GM12878 (cell line): ENCODE data around the gene RBMS3. TPM values are rescaled to one million over a fixed set of nuclear protein-coding genes. Genes with fewer than 3 reads are reported as not detected.

Source experiments
- ATAC-seq: fragments of 200-7000 bp; cut with Tn5 transposase; 3 replicates; pipeline ENCODE4 v1.9.1; 2020; ENCODE audit warnings: mild to moderate bottlenecking, moderate library complexity
- BruUV-seq: library from RNA; stranded (reverse); fragments of 400-500 nt; replicated peaks from 2 replicates; lab custom pipeline; 2021; lab: Mats Ljungman, UMichigan
- CTCF ChIA-PET: fragments of 300-600 bp; sonication (Branson Sonifier 250); formaldehyde crosslinking; extraction: SDS; loops from one replicate; lab custom pipeline; 2021; ENCODE audit warnings: inconsistent platforms; lab: Yijun Ruan, JAX
- POLR2A ChIA-PET: fragments of 350-600 bp; formaldehyde crosslinking; extraction: SDS; loops from one replicate; lab custom pipeline; 2021; ENCODE audit warnings: inconsistent platforms; lab: Charles Lee
- RAD21 ChIA-PET: fragments of 300-600 bp; sonication (Branson Sonifier 250); formaldehyde crosslinking; loops from one replicate; lab custom pipeline; 2023; ENCODE audit warnings: antibody characterized with exemption; ENCODE audit not compliant: unreplicated experiment; lab: Charles Lee
- SMC1A ChIA-PET: fragments of 300-600 bp; sonication (Branson Sonifier 250); formaldehyde crosslinking; loops from one replicate; lab custom pipeline; 2023; ENCODE audit not compliant: unreplicated experiment, uncharacterized antibody; lab: Charles Lee
- DNase-seq: peaks from one replicate; pipeline ENCODE4 v3.0.0-alpha.2; 2011; ENCODE audit warnings: low read depth, low spot score
- FAIRE-seq: peaks from 3 replicates; lab custom pipeline; 2011; peaks lifted over from hg19 to GRCh38; lab: Jason Lieb, UNC
- H2AFZ ChIP-seq: 2 replicates; pipeline ENCODE4 v1.6.0; 2011; ENCODE audit warnings: low read depth, low read length, control low read depth; ENCODE audit not compliant: control insufficient read depth
- H3K27ac ChIP-seq: 2 replicates; pipeline ENCODE4 v1.5.1; 2011; ENCODE audit warnings: control low read depth; ENCODE audit not compliant: control insufficient read depth, insufficient read depth
- H3K27me3 ChIP-seq, 2 experiments: replicated peaks in 1 of 2; 2 replicates each; pipeline versions ENCODE4 v1.6.0 to v1.6.1; 2011; ENCODE audit warnings: low read length in 1 of 2; ENCODE audit not compliant: control insufficient read depth in 2 of 2, insufficient read depth in 2 of 2
- H3K36me3 ChIP-seq, 2 experiments: 2 replicates each; pipeline ENCODE4 v1.5.1; 2011; ENCODE audit warnings: low read length in 1 of 2; ENCODE audit not compliant: control insufficient read depth in 2 of 2, insufficient read depth in 2 of 2
- H3K4me1 ChIP-seq: 2 replicates; pipeline ENCODE4 v1.6.1; 2011; ENCODE audit warnings: mild to moderate bottlenecking, low read length, moderate library complexity, mixed read lengths; ENCODE audit not compliant: control insufficient read depth, insufficient read depth
- H3K4me2 ChIP-seq: 2 replicates; pipeline ENCODE4 v1.6.0; 2011; ENCODE audit warnings: control low read depth; ENCODE audit not compliant: control insufficient read depth, insufficient read depth
- H3K4me3 ChIP-seq: fragments of 200-600 bp; sonication (generic); 2 replicates; pipeline ENCODE4 v1.5.1; 2016
- H3K79me2 ChIP-seq: 2 replicates; pipeline ENCODE4 v1.6.0; 2011; ENCODE audit warnings: low read length; ENCODE audit not compliant: control insufficient read depth, insufficient read depth
- H3K9ac ChIP-seq: 2 replicates; pipeline ENCODE4 v1.8.0; 2011; ENCODE audit warnings: low read length, control low read depth, mixed read lengths; ENCODE audit not compliant: control insufficient read depth, insufficient read depth
- H3K9me3 ChIP-seq: replicated peaks from 3 replicates; pipeline ENCODE4 v1.5.1; 2011; ENCODE audit warnings: mild to moderate bottlenecking, low read length; ENCODE audit not compliant: control insufficient read depth, insufficient read depth
- H4K20me1 ChIP-seq: 2 replicates; pipeline ENCODE4 v1.6.0; 2011; ENCODE audit not compliant: control insufficient read depth, insufficient read depth
- BCL11A ChIP-seq: IDR thresholded peaks from 2 replicates; pipeline ENCODE4 v1.6.1; 2011; ENCODE audit warnings: low read depth, low read length
- DPF2 ChIP-seq: fragments of 450-650 bp; IDR thresholded peaks from 2 replicates; pipeline ENCODE4 v1.6.1; 2017; ENCODE audit warnings: mild to moderate bottlenecking
- EZH2 ChIP-seq: IDR thresholded peaks from 2 replicates; pipeline ENCODE4 v1.6.1; 2012; ENCODE audit warnings: low read depth, mild to moderate bottlenecking, control low read depth, inconsistent platforms, low read length, borderline replicate concordance; ENCODE audit not compliant: control insufficient read depth
- FOS ChIP-seq: IDR thresholded peaks from 3 replicates; pipeline ENCODE4 v1.6.1; 2011; ENCODE audit warnings: borderline replicate concordance; ENCODE audit not compliant: insufficient read length; ENCODE audit errors: extremely low read depth
- HCFC1 ChIP-seq: fragments of 150-350 bp; IDR thresholded peaks from 2 replicates; pipeline ENCODE4 v1.6.1; 2014; ENCODE audit warnings: low read length
- IRF5 ChIP-seq: fragments of 450-650 bp; IDR thresholded peaks from 2 replicates; pipeline ENCODE4 v1.6.1; 2017; ENCODE audit warnings: borderline replicate concordance
- NFYB ChIP-seq: IDR thresholded peaks from 2 replicates; pipeline ENCODE4 v1.6.1; 2011; ENCODE audit warnings: low read depth, mild to moderate bottlenecking, low read length, improper control_type of control experiment, moderate library complexity; ENCODE audit not compliant: insufficient read depth
- POLR2AphosphoS2 ChIP-seq: IDR thresholded peaks from 2 replicates; pipeline ENCODE4 v1.6.1; 2011; ENCODE audit warnings: low read depth, mild to moderate bottlenecking, low read length, improper control_type of control experiment, moderate library complexity
- RB1 ChIP-seq: fragments of 450-650 bp; formaldehyde crosslinking; IDR thresholded peaks from 2 replicates; pipeline ENCODE4 v1.6.1; 2017; ENCODE audit warnings: mild to moderate bottlenecking, borderline replicate concordance
- SPI1 ChIP-seq: IDR thresholded peaks from 2 replicates; pipeline ENCODE4 v1.6.1; 2011; ENCODE audit warnings: low read depth, mild to moderate bottlenecking, low read length, moderate library complexity, borderline replicate concordance; ENCODE audit not compliant: insufficient read depth
- STAT3 ChIP-seq: IDR thresholded peaks from 2 replicates; pipeline ENCODE4 v1.6.1; 2011; ENCODE audit warnings: low read depth, low read length, improper control_type of control experiment
- SUPT20H ChIP-seq: IDR thresholded peaks from 2 replicates; pipeline ENCODE4 v1.6.1; 2011; ENCODE audit warnings: low read depth, mild to moderate bottlenecking, low read length, moderate library complexity, borderline replicate concordance; ENCODE audit not compliant: control insufficient read depth
- YY1 ChIP-seq: IDR thresholded peaks from 2 replicates; pipeline ENCODE4 v1.6.1; 2011; ENCODE audit warnings: low read depth, mild to moderate bottlenecking, low read length
- ZZZ3 ChIP-seq: IDR thresholded peaks from 2 replicates; pipeline ENCODE4 v1.6.1; 2011; ENCODE audit warnings: low read depth; ENCODE audit not compliant: control insufficient read depth, insufficient read length
- WGBS: methylation state at CpG from one replicate; pipeline ENCODE4 v1.1.6; 2016; ENCODE audit warnings: low lambda C conversion rate; ENCODE audit not compliant: insufficient replicate concordance, insufficient coverage; ENCODE audit errors: missing lambda C conversion rate; 5-methylcytosine and 5-hydroxymethylcytosine counted together
- in situ Hi-C: fragments of 300-500 bp; cut with MboI; formaldehyde crosslinking; loops from 9 replicates; pipeline ENCODE4 v1.14.3; 2018; ENCODE audit warnings: mixed read lengths
- intact Hi-C: fragments of 100-400 bp; cut with micrococcal nuclease; formaldehyde crosslinking; loops from one replicate; pipeline ENCODE4 v1.14.2; 2022; ENCODE audit not compliant: unreplicated experiment
- polyA plus RNA-seq, 11 experiments: library from polyadenylated mRNA; depleted of rRNA in 4 of 11; unstranded in 6 of 11; stranded (reverse) in 5 of 11; fragments of >200 nt; fragmentation: Nextera tagmentation in 4 of 11; fragmentation: Illumina TruSeq in 1 of 11; extraction: Ambion mirVana in 4 of 11; extraction: Trizol in 1 of 11; gene quantifications; 1 replicate in 1 of 11; 2 replicates in 10 of 11; pipeline versions ENCODE4 v1.2.1 to v1.2.3, GENCODE V29; 2011 to 2016; ENCODE audit warnings: inconsistent platforms in 2 of 11, missing spikeins in 2 of 11, low read depth in 1 of 11
- total RNA-seq, 4 experiments: library from RNA; depleted of rRNA in 3 of 4; stranded (reverse); fragments of >200 nt in 3 of 4; fragmentation: Illumina TruSeq in 1 of 4; extraction: Trizol in 1 of 4; gene quantifications; 2 replicates each; pipeline versions ENCODE4 v1.2.1 to v1.2.3, GENCODE V29; 2013 to 2021

RBMS3 gene
- total and polyA plus RNA-seq, 10 of the 15 experiments (the other 5 are each of a cell fraction or from before 2014, with no cell fraction given): 0.79 to 4.7 (median 3.1) TPM

- TF ChIP-seq IRF5: no peak
Measured at GRCh38 chr3:29312395-29312794, 31.5 kb downstream of the RBMS3 start (continued).

GRCh38 chr3:29312960-29313452 is 32.1 kb downstream of the RBMS3 start:
- DNase-seq: no peak
- no peaks in the 10 kb centered on the region for H3K27me3 ChIP-seq
- WGBS: 25% methylated on average over 2 of the region's 2 CpGs
- no peak overlapping the region for H3K27ac ChIP-seq
- peak overlapping the region; percentile 21 for H2AFZ ChIP-seq
- no peaks in the 10 kb centered on the region for H4K20me1 ChIP-seq
- H3K79me2 ChIP-seq: no peaks in the 10 kb centered on the region
- BruUV-seq: no TSS peak
- no peak for ATAC-seq
- H3K9me3 ChIP-seq: no peaks in the 10 kb centered on the region; the same call in 1 of the 3 replicates
- H3K36me3 ChIP-seq: no peaks in the 10 kb centered on the region
- H3K4me1 ChIP-seq: no peaks in the 10 kb centered on the region
- no peak for FAIRE-seq
- no peak overlapping the region for H3K9ac ChIP-seq
- TF ChIP-seq POLR2AphosphoS2 (no peak), NFYB (no peak), RB1 (no peak), SPI1 (no peak), BCL11A (no peak), FOS (no peak), STAT3 (no peak), EZH2 (no peak), HCFC1 (no peak), DPF2 (no peak), ZZZ3 (no peak), SUPT20H (no peak), YY1 (no peak)
- intact Hi-C loops: no loop called here
- ChIA-PET SMC1A (interaction anchor here (1.0 to 20.7 kb wide), 3 partner anchors 11 to 21 kb away, joined by 3 to 307 read pairs (median 190); no protein-coding TSS in a partner anchor), CTCF (interaction anchor here (1.2 kb wide), 1 partner anchor 10 kb away, joined by 3 read pairs; no protein-coding TSS in a partner anchor), RAD21 (interaction anchor here (0.8 kb wide), 1 partner anchor 387 kb away, joined by 3 read pairs; no protein-coding TSS in a partner anchor), POLR2A (no interaction called here)
- in situ Hi-C loops: no loop called here
- H3K4me3 ChIP-seq: no peak overlapping the region
- peak overlapping the region; percentile 22; the same call in 1 of the 2 replicates for H3K4me2 ChIP-seq
